ENCODE results near the gene HS6ST3.

HS6ST3 gene

DNA sequence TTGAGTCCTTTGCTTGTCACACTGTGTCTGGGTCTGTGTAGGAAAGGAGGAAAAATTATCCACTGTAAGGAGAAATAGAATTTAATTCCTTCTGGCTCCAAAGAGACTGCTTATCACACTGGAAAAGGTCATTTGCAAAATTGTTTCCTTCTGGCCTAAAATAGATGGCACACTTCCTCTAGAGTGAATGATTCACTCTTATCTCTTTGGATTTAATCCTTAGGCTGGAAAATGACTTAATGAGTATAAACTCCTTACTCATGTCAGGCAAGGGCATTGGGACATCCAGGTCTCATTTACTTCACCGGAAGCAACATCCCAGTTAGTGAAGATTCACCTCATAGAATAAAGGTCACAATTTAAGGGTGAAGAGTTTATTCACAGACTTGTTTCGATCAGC is 610.8 kb downstream of the HS6ST3 start:
- no peak for TF ChIP-seq CTCF (IDR thresholded peaks at IDR 0.05; ENCODE audit: control insufficient read depth, extremely low read depth, insufficient read depth)
- no peak overlapping the region for H3K4me3 ChIP-seq (ENCODE audit: low read depth, low read length)
- DNase-seq (ENCODE audit: low read depth), result no peak

DNA sequence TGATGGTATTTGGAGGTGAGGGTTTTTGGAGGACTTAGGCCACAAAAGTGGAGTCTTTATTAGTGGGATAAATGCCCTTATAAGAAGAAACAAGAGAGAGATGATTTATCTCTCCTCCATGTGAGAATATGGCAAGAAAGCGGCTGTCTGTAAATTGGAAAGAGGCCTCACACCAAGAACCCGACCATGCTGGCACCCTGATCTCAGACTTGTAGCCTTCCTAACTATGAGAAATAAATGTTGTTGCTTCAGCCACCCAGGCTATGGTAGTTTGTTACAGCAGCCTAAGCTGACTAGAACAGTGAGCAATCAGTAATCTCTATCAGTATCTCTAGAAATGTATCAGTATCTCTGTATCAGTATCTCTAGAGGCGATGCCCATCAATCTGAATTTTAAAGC is 617.2 kb downstream of the HS6ST3 start:
- H3K4me3 ChIP-seq (ENCODE audit: low read depth, low read length), result no peak overlapping the region
- no peak for DNase-seq (ENCODE audit: low read depth)
- no peak for TF ChIP-seq CTCF (IDR thresholded peaks at IDR 0.05; ENCODE audit: control insufficient read depth, extremely low read depth, insufficient read depth)

- DNase-seq (ENCODE audit: low read depth), result no peak
- H3K4me3 ChIP-seq (ENCODE audit: low read depth, low read length), result no peak overlapping the region
Measured at GRCh38 chr13:96710166-96710862, 620.4 kb downstream of the HS6ST3 start.

DNA sequence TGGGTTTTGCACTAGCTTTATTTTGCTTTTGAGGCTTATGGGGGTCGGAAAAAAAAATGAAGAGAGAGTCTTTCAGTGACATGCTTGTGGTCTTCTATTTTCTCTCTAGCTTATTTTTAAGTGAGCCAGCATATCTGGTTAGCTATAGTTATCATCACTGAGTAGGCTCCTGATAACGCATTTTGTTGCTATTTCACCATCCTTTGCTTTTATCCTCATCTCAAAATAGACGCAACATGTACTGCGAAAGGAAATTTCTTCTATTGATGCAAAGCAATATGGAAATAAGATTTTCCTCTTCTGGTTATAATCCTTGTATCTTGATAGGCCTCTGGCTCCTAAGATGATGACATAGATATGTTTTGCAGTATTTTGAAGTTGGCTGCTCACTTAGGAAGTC is 630.5 kb downstream of the HS6ST3 start:
- no peak for TF ChIP-seq CTCF (IDR thresholded peaks at IDR 0.05; ENCODE audit: control insufficient read depth, extremely low read depth, insufficient read depth)
- no peak overlapping the region for H3K4me3 ChIP-seq (ENCODE audit: low read depth, low read length)
- no peak for DNase-seq (ENCODE audit: low read depth)

More at GRCh38 chr13:96710166-96710862, 620.4 kb downstream of the HS6ST3 start:
- no peak for TF ChIP-seq CTCF (IDR thresholded peaks at IDR 0.05; ENCODE audit: control insufficient read depth, extremely low read depth, insufficient read depth)

GRCh38 chr13:96726651-96727050 is 636.7 kb downstream of the HS6ST3 start:
- no peak for DNase-seq (ENCODE audit: low read depth)
- no peak for TF ChIP-seq CTCF (IDR thresholded peaks at IDR 0.05; ENCODE audit: control insufficient read depth, extremely low read depth, insufficient read depth)
- H3K4me3 ChIP-seq (ENCODE audit: low read depth, low read length), result no peak overlapping the region

GRCh38 chr13:96728463-96728862 is 638.6 kb downstream of the HS6ST3 start:
- no peak overlapping the region for H3K4me3 ChIP-seq (ENCODE audit: low read depth, low read length)
- TF ChIP-seq CTCF (IDR thresholded peaks at IDR 0.05; ENCODE audit: control insufficient read depth, extremely low read depth, insufficient read depth), result no peak
- DNase-seq (ENCODE audit: low read depth), result no peak

- no peak overlapping the region for H3K4me3 ChIP-seq (ENCODE audit: low read depth, low read length)
- no peak for DNase-seq (ENCODE audit: low read depth)
- TF ChIP-seq CTCF (IDR thresholded peaks at IDR 0.05; ENCODE audit: control insufficient read depth, extremely low read depth, insufficient read depth), result no peak
Measured at GRCh38 chr13:96730676-96731075, 640.8 kb downstream of the HS6ST3 start.
